DOHH2 (cell line): ENCODE measurements around the gene GAR1.

ENCODE experiments used
- CTCF ChIP-seq: fragments of 200-600 bp; sonication (generic); IDR thresholded peaks from one replicate; pipeline ENCODE4 v1.5.1; 2014; ENCODE audit warnings: antibody characterized with exemption, mild to moderate bottlenecking, low read depth, low read length; ENCODE audit not compliant: poor library complexity, severe bottlenecking
- EZH2phosphoT487 ChIP-seq: fragments of 200-600 bp; sonication (generic); IDR thresholded peaks from 2 replicates; pipeline ENCODE4 v1.6.1; 2017; ENCODE audit warnings: borderline replicate concordance, mild to moderate bottlenecking, antibody characterized with exemption, low read length, moderate library complexity, mixed read lengths

GRCh38 chr4:109801099-109801789 lies 14.3 kb upstream of the GAR1 start:
- TF ChIP-seq CTCF (no peak), EZH2phosphoT487 (no peak)
